ENCODE results near the gene ABHD3.

DNA sequence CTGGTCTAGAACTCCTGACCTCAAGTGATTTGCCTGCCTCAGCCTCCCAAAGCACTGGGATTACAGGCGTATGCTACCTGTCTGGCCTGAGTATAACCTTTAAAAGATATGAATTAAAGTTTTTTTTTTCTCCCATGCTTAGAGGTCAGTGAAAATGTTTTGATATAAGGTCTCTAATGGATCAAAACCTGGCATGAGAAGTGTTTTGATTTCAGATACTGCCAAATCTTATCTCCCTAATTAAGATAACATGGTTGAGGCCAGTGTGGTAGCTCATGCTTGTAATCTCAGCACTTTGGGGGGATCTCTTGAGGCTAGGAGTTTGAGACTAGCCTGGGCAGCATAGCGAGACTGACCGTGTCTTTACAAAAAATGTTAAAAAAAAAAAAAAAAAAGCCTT lies 51.2 kb downstream of the ABHD3 start:
- TF ChIP-seq POLR2A (IDR thresholded peaks at IDR 0.05) = no peak
- TF ChIP-seq, protein P1, sequence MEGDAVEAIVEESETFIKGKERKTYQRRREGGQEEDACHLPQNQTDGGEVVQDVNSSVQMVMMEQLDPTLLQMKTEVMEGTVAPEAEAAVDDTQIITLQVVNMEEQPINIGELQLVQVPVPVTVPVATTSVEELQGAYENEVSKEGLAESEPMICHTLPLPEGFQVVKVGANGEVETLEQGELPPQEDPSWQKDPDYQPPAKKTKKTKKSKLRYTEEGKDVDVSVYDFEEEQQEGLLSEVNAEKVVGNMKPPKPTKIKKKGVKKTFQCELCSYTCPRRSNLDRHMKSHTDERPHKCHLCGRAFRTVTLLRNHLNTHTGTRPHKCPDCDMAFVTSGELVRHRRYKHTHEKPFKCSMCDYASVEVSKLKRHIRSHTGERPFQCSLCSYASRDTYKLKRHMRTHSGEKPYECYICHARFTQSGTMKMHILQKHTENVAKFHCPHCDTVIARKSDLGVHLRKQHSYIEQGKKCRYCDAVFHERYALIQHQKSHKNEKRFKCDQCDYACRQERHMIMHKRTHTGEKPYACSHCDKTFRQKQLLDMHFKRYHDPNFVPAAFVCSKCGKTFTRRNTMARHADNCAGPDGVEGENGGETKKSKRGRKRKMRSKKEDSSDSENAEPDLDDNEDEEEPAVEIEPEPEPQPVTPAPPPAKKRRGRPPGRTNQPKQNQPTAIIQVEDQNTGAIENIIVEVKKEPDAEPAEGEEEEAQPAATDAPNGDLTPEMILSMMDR (IDR thresholded peaks at IDR 0.05) = no peak
